ENCODE results near the gene CMTM8.

CMTM8 gene

GRCh38 chr3:32215185-32215584 is 23.3 kb upstream of the CMTM8 start:
- H3K4me3 ChIP-seq (replicated peaks in 1 of 2; ENCODE audit: low read depth in 2 of 2, low read length in 2 of 2): no peak overlapping the region
- DNase-seq (ENCODE audit: low read depth in 2 of 2): no peak
- TF ChIP-seq, protein P1, sequence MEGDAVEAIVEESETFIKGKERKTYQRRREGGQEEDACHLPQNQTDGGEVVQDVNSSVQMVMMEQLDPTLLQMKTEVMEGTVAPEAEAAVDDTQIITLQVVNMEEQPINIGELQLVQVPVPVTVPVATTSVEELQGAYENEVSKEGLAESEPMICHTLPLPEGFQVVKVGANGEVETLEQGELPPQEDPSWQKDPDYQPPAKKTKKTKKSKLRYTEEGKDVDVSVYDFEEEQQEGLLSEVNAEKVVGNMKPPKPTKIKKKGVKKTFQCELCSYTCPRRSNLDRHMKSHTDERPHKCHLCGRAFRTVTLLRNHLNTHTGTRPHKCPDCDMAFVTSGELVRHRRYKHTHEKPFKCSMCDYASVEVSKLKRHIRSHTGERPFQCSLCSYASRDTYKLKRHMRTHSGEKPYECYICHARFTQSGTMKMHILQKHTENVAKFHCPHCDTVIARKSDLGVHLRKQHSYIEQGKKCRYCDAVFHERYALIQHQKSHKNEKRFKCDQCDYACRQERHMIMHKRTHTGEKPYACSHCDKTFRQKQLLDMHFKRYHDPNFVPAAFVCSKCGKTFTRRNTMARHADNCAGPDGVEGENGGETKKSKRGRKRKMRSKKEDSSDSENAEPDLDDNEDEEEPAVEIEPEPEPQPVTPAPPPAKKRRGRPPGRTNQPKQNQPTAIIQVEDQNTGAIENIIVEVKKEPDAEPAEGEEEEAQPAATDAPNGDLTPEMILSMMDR (IDR thresholded peaks at IDR 0.05; ENCODE audit: low read depth, low read length): no peak

DNA sequence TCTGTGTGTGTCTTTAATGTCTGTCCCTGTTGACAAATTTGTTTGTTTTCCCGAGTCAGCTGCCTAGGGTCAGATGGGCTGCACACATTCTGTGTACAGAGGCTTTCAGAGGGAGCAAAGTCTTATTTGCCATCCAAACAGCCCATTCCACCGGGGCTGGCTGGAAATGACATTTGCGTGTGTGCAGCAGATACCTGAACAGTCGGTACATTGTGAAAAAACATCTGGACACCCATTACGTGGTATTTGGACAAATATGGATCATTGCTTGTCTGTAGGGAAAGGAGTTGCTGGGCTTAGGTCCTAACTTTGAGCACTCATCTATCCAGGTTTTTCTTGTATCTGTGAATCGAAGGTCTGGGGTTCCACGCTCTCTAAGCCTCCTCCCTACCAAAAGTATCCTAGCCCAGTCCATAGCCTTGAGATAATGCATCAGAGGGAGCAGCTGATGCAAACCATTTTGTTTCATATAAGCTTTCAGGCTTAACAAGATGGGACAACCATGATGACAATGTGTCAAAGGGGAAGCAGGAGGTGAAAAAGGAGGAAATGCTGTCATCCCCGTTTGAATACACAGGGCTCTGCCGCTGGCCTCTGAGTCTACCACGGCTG is 22.2 kb upstream of the CMTM8 start:
- no peak overlapping the region for H3K4me3 ChIP-seq (replicated peaks in 1 of 2; ENCODE audit: low read depth in 2 of 2, low read length in 2 of 2)
- no peak for DNase-seq (ENCODE audit: low read depth in 2 of 2)
- TF ChIP-seq, protein P1 (IDR thresholded peaks at IDR 0.05; ENCODE audit: low read depth, low read length): no peak

- TF ChIP-seq, protein P1 (IDR thresholded peaks at IDR 0.05; ENCODE audit: low read depth, low read length): no peak
- no peak overlapping the region for H3K4me3 ChIP-seq (replicated peaks in 1 of 2; ENCODE audit: low read depth in 2 of 2, low read length in 2 of 2)
Observed at GRCh38 chr3:32217339-32217738, 21.1 kb upstream of the CMTM8 start.

DNA sequence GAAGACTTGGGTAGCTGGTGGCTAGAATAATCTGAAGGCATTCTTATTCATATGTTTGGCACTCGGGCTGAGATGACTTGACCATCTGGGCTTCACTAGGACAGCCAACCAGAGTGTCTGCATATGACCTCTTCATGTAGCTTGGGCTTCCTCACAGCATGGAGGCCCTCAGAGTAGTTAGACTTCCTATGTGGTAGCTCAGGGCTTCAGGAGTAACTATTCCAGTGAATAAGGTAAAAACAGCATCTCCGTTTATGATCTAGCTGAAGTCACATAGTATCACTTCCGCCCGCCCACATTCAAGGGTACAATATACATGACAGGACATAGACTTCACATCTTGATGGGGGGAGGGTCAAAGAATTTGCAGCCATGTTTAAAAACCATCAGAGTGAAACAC is 18.9 kb upstream of the CMTM8 start:
- DNase-seq (ENCODE audit: low read depth in 2 of 2): no peak
- no peak overlapping the region for H3K4me3 ChIP-seq (replicated peaks in 1 of 2; ENCODE audit: low read depth in 2 of 2, low read length in 2 of 2)
- TF ChIP-seq, protein P1 (IDR thresholded peaks at IDR 0.05; ENCODE audit: low read depth, low read length): no peak

More at GRCh38 chr3:32217339-32217738, 21.1 kb upstream of the CMTM8 start:
- no peak for DNase-seq (ENCODE audit: low read depth in 2 of 2)

DNA sequence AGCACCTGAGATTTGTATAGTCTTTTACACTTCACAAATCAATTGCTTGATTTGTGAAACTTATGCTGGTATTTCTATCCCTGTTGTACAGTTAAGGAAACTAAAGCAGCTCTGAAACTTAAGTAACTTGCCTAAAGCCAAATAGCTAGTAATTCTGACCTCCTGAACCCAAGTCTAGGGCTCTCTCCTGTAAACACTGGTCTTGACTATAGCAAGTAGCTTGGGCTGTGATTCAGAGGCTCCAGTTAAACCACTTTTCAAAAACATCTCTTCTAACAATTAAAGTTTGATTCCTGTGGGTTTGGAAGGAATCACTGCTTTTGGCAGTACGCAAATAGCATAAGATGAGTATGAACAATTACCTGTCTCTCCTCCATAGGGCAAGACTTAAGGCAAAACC is 18.5 kb upstream of the CMTM8 start:
- TF ChIP-seq, protein P1 (IDR thresholded peaks at IDR 0.05; ENCODE audit: low read depth, low read length): no peak
- no peak overlapping the region for H3K4me3 ChIP-seq (replicated peaks in 1 of 2; ENCODE audit: low read depth in 2 of 2, low read length in 2 of 2)
- peak in 1 of 2 donors; percentile 43 for DNase-seq (ENCODE audit: low read depth in 2 of 2)

- DNase-seq (ENCODE audit: low read depth in 2 of 2): no peak
- no peak overlapping the region for H3K4me3 ChIP-seq (replicated peaks in 1 of 2; ENCODE audit: low read depth in 2 of 2, low read length in 2 of 2)
- TF ChIP-seq, protein P1 (IDR thresholded peaks at IDR 0.05; ENCODE audit: low read depth, low read length): no peak
Observed at GRCh38 chr3:32222950-32223349, 15.5 kb upstream of the CMTM8 start.

- no peak for DNase-seq (ENCODE audit: low read depth in 2 of 2)
- TF ChIP-seq, protein P1 (IDR thresholded peaks at IDR 0.05; ENCODE audit: low read depth, low read length): no peak
- no peak overlapping the region for H3K4me3 ChIP-seq (replicated peaks in 1 of 2; ENCODE audit: low read depth in 2 of 2, low read length in 2 of 2)
Observed at GRCh38 chr3:32224016-32224516, 14.4 kb upstream of the CMTM8 start.

All from cardiac fibroblast (primary cell).